ENCODE data around the gene LIME1.

Gene LIME1

GRCh38 chr20:63697868-63698545 lies 38.5 kb upstream of the LIME1 start:
- Histone ChIP-seq H3K4me1 (ENCODE audit: control insufficient read depth in 2 of 2, insufficient read depth in 2 of 2, low read length in 2 of 2) (peaks cover 11 to 13% of the 10 kb centered on the region in 2 donors), H3K27ac (ENCODE audit: low read depth in 2 of 2, low read length in 2 of 2) (no peak overlapping the region), H3K9me3 (ENCODE audit: control insufficient read depth in 2 of 2, low read length in 2 of 2) (no peaks in the 10 kb centered on the region), H3K4me3 (ENCODE audit: low read length in 2 of 2) (no peak overlapping the region), H3K27me3 (ENCODE audit: control insufficient read depth in 2 of 2, insufficient read depth in 2 of 2, low read length in 2 of 2) (no peaks in the 10 kb centered on the region), H3K36me3 (ENCODE audit: control insufficient read depth in 2 of 2, insufficient read depth in 2 of 2, low read length in 2 of 2) (peaks cover 0 to 3% of the 10 kb centered on the region in 2 donors), H3K9ac (ENCODE audit: low read depth in 1 of 2, low read length in 2 of 2) (no peak overlapping the region)

GRCh38 chr20:63698739-63699465 lies 37.6 kb upstream of the LIME1 start:
- Histone ChIP-seq H3K9me3 (ENCODE audit: control insufficient read depth in 2 of 2, low read length in 2 of 2) (no peaks in the 10 kb centered on the region), H3K9ac (ENCODE audit: low read depth in 1 of 2, low read length in 2 of 2) (no peak overlapping the region), H3K4me3 (ENCODE audit: low read length in 2 of 2) (no peak overlapping the region), H3K27me3 (ENCODE audit: control insufficient read depth in 2 of 2, insufficient read depth in 2 of 2, low read length in 2 of 2) (no peaks in the 10 kb centered on the region), H3K27ac (ENCODE audit: low read depth in 2 of 2, low read length in 2 of 2) (peak overlapping the region in 1 of 2 donors; percentile 52), H3K4me1 (ENCODE audit: control insufficient read depth in 2 of 2, insufficient read depth in 2 of 2, low read length in 2 of 2) (peaks cover 11 to 13% of the 10 kb centered on the region in 2 donors), H3K36me3 (ENCODE audit: control insufficient read depth in 2 of 2, insufficient read depth in 2 of 2, low read length in 2 of 2) (peaks cover 4 to 5% of the 10 kb centered on the region in 2 donors)

- Histone ChIP-seq H3K4me3 (ENCODE audit: low read length in 2 of 2) (no peak overlapping the region), H3K4me1 (ENCODE audit: control insufficient read depth in 2 of 2, insufficient read depth in 2 of 2, low read length in 2 of 2) (peaks cover 11 to 13% of the 10 kb centered on the region in 2 donors), H3K27me3 (ENCODE audit: control insufficient read depth in 2 of 2, insufficient read depth in 2 of 2, low read length in 2 of 2) (no peaks in the 10 kb centered on the region), H3K9ac (ENCODE audit: low read depth in 1 of 2, low read length in 2 of 2) (no peak overlapping the region), H3K9me3 (ENCODE audit: control insufficient read depth in 2 of 2, low read length in 2 of 2) (no peaks in the 10 kb centered on the region), H3K27ac (ENCODE audit: low read depth in 2 of 2, low read length in 2 of 2) (peak overlapping the region in 1 of 2 donors; percentile 52), H3K36me3 (ENCODE audit: control insufficient read depth in 2 of 2, insufficient read depth in 2 of 2, low read length in 2 of 2) (peaks cover 6 to 12% of the 10 kb centered on the region in 2 donors)
Measured at GRCh38 chr20:63699466-63700198, 36.8 kb upstream of the LIME1 start.

- Histone ChIP-seq H3K36me3 (ENCODE audit: control insufficient read depth in 2 of 2, insufficient read depth in 2 of 2, low read length in 2 of 2) (peaks cover 14 to 20% of the 10 kb centered on the region in 2 donors), H3K27me3 (ENCODE audit: control insufficient read depth in 2 of 2, insufficient read depth in 2 of 2, low read length in 2 of 2) (no peaks in the 10 kb centered on the region), H3K4me1 (ENCODE audit: control insufficient read depth in 2 of 2, insufficient read depth in 2 of 2, low read length in 2 of 2) (peaks cover 11 to 13% of the 10 kb centered on the region in 2 donors), H3K4me3 (ENCODE audit: low read length in 2 of 2) (no peak overlapping the region), H3K9me3 (ENCODE audit: control insufficient read depth in 2 of 2, low read length in 2 of 2) (no peaks in the 10 kb centered on the region), H3K27ac (ENCODE audit: low read depth in 2 of 2, low read length in 2 of 2) (no peak overlapping the region), H3K9ac (ENCODE audit: low read depth in 1 of 2, low read length in 2 of 2) (no peak overlapping the region)
Measured at GRCh38 chr20:63700199-63701050, 36.0 kb upstream of the LIME1 start.

- Histone ChIP-seq H3K4me1 (ENCODE audit: control insufficient read depth in 2 of 2, insufficient read depth in 2 of 2, low read length in 2 of 2) (peaks cover 12 to 14% of the 10 kb centered on the region in 2 donors), H3K27ac (ENCODE audit: low read depth in 2 of 2, low read length in 2 of 2) (no peak overlapping the region), H3K9ac (ENCODE audit: low read depth in 1 of 2, low read length in 2 of 2) (no peak overlapping the region), H3K4me3 (ENCODE audit: low read length in 2 of 2) (no peak overlapping the region), H3K36me3 (ENCODE audit: control insufficient read depth in 2 of 2, insufficient read depth in 2 of 2, low read length in 2 of 2) (peaks cover 19 to 25% of the 10 kb centered on the region in 2 donors), H3K9me3 (ENCODE audit: control insufficient read depth in 2 of 2, low read length in 2 of 2) (no peaks in the 10 kb centered on the region), H3K27me3 (ENCODE audit: control insufficient read depth in 2 of 2, insufficient read depth in 2 of 2, low read length in 2 of 2) (no peaks in the 10 kb centered on the region)
Measured at GRCh38 chr20:63701051-63701328, 35.5 kb upstream of the LIME1 start.

GRCh38 chr20:63701329-63702035 lies 35.0 kb upstream of the LIME1 start:
- Histone ChIP-seq H3K9ac (ENCODE audit: low read depth in 1 of 2, low read length in 2 of 2) (no peak overlapping the region), H3K36me3 (ENCODE audit: control insufficient read depth in 2 of 2, insufficient read depth in 2 of 2, low read length in 2 of 2) (peaks cover 23 to 30% of the 10 kb centered on the region in 2 donors), H3K9me3 (ENCODE audit: control insufficient read depth in 2 of 2, low read length in 2 of 2) (no peaks in the 10 kb centered on the region), H3K27ac (ENCODE audit: low read depth in 2 of 2, low read length in 2 of 2) (no peak overlapping the region), H3K27me3 (ENCODE audit: control insufficient read depth in 2 of 2, insufficient read depth in 2 of 2, low read length in 2 of 2) (no peaks in the 10 kb centered on the region), H3K4me1 (ENCODE audit: control insufficient read depth in 2 of 2, insufficient read depth in 2 of 2, low read length in 2 of 2) (peaks cover 15 to 16% of the 10 kb centered on the region in 2 donors), H3K4me3 (ENCODE audit: low read length in 2 of 2) (no peak overlapping the region)

GRCh38 chr20:63702036-63702665 lies 34.3 kb upstream of the LIME1 start:
- Histone ChIP-seq H3K4me3 (ENCODE audit: low read length in 2 of 2) (no peak overlapping the region), H3K9ac (ENCODE audit: low read depth in 1 of 2, low read length in 2 of 2) (no peak overlapping the region), H3K36me3 (ENCODE audit: control insufficient read depth in 2 of 2, insufficient read depth in 2 of 2, low read length in 2 of 2) (peaks cover 23 to 31% of the 10 kb centered on the region in 2 donors), H3K9me3 (ENCODE audit: control insufficient read depth in 2 of 2, low read length in 2 of 2) (no peaks in the 10 kb centered on the region), H3K27ac (ENCODE audit: low read depth in 2 of 2, low read length in 2 of 2) (no peak overlapping the region), H3K4me1 (ENCODE audit: control insufficient read depth in 2 of 2, insufficient read depth in 2 of 2, low read length in 2 of 2) (peaks cover 15 to 16% of the 10 kb centered on the region in 2 donors), H3K27me3 (ENCODE audit: control insufficient read depth in 2 of 2, insufficient read depth in 2 of 2, low read length in 2 of 2) (no peaks in the 10 kb centered on the region)

- Histone ChIP-seq H3K36me3 (ENCODE audit: control insufficient read depth in 2 of 2, insufficient read depth in 2 of 2, low read length in 2 of 2) (peaks cover 23 to 31% of the 10 kb centered on the region in 2 donors), H3K9ac (ENCODE audit: low read depth in 1 of 2, low read length in 2 of 2) (no peak overlapping the region)
Measured at GRCh38 chr20:63702751-63703470, 33.6 kb upstream of the LIME1 start.

More at GRCh38 chr20:63702751-63703470, 33.6 kb upstream of the LIME1 start:
- Histone ChIP-seq H3K4me1 (ENCODE audit: control insufficient read depth in 2 of 2, insufficient read depth in 2 of 2, low read length in 2 of 2) (peaks cover 12 to 14% of the 10 kb centered on the region in 2 donors), H3K27me3 (ENCODE audit: control insufficient read depth in 2 of 2, insufficient read depth in 2 of 2, low read length in 2 of 2) (no peaks in the 10 kb centered on the region), H3K27ac (ENCODE audit: low read depth in 2 of 2, low read length in 2 of 2) (no peak overlapping the region), H3K9me3 (ENCODE audit: control insufficient read depth in 2 of 2, low read length in 2 of 2) (no peaks in the 10 kb centered on the region), H3K4me3 (ENCODE audit: low read length in 2 of 2) (no peak overlapping the region)
